ENCODE data around the gene MYO3B. TPM values are rescaled to one million over a fixed set of nuclear protein-coding genes. Genes with fewer than 3 reads are reported as not detected.
A peak's percentile ranks its signal among the peaks of the same experiment; 100 is the strongest.

The MYO3B gene
- total RNA-seq, 1 experiment from 2014 or later: 0.63 TPM

DNA sequence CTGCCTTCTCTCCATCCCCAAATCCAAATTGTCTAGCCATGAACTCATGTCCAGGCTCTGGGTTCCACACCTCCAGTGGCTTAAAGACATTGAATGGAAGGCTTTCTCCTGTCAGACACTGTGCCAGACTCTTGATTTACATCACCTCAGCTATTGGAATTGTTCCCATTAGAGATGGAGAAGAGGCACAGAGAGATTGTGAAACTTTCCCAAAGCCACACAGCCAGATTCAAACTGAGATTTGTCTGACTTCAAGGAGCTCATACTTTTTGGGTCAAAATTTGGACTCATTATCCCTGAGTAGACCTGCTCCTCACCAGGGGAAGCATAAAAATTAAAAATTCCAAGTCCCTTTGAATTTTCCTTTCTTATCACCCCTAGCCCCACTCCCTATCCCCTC lies 18.9 kb upstream of the MYO3B start:
- no peaks in the 10 kb centered on the region for H3K79me1 ChIP-seq (ENCODE audit: insufficient read depth, low read depth, low read length, poor library complexity, severe bottlenecking)

More for the DNA sequence above, 18.9 kb upstream of the MYO3B start:
- H3T11ph ChIP-seq (ENCODE audit: low read length): no peak overlapping the region
- no peak overlapping the region for H3K18ac ChIP-seq (ENCODE audit: insufficient read length, low read depth, low read length)
- H3K4me1 ChIP-seq (ENCODE audit: insufficient read depth, low read length): peaks cover 12% of the 10 kb centered on the region
- H3K79me2 ChIP-seq (ENCODE audit: insufficient read depth, low read length): no peaks in the 10 kb centered on the region
- H3K27ac Mint-ChIP-seq: peak overlapping the region in 1 of 3 experiments; percentile 40; a peak in 1 of 7 replicates
- H3K27me3 Mint-ChIP-seq (ENCODE audit: low read depth): no peaks in the 10 kb centered on the region; the same call in 1 of the 2 replicates
- H2BK20ac ChIP-seq (ENCODE audit: low read depth, low read length, poor library complexity, severe bottlenecking): no peak overlapping the region
- peaks cover 0 to 2% of the 10 kb centered on the region in 2 experiments; a peak in 2 of 5 replicates for H3K9me3 Mint-ChIP-seq
- H3K27me3 ChIP-seq (ENCODE audit: insufficient read depth, low read length): no peaks in the 10 kb centered on the region
- H2BK12ac ChIP-seq (ENCODE audit: insufficient read length, low read depth, low read length): no peak overlapping the region
- H3K23me2 ChIP-seq (ENCODE audit: insufficient read length, low read depth, low read length, poor library complexity, severe bottlenecking): no peaks in the 10 kb centered on the region
- no peak overlapping the region for H3K56ac ChIP-seq (ENCODE audit: insufficient read length, low read depth, low read length)
- no peak overlapping the region for H3K4ac ChIP-seq (ENCODE audit: low read depth, low read length)
- H3K14ac ChIP-seq (ENCODE audit: insufficient read depth, low read length): no peak overlapping the region
- TF ChIP-seq, protein P1, sequence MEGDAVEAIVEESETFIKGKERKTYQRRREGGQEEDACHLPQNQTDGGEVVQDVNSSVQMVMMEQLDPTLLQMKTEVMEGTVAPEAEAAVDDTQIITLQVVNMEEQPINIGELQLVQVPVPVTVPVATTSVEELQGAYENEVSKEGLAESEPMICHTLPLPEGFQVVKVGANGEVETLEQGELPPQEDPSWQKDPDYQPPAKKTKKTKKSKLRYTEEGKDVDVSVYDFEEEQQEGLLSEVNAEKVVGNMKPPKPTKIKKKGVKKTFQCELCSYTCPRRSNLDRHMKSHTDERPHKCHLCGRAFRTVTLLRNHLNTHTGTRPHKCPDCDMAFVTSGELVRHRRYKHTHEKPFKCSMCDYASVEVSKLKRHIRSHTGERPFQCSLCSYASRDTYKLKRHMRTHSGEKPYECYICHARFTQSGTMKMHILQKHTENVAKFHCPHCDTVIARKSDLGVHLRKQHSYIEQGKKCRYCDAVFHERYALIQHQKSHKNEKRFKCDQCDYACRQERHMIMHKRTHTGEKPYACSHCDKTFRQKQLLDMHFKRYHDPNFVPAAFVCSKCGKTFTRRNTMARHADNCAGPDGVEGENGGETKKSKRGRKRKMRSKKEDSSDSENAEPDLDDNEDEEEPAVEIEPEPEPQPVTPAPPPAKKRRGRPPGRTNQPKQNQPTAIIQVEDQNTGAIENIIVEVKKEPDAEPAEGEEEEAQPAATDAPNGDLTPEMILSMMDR (conservative IDR thresholded peaks at IDR 0.05): no peak
- peaks cover 17 to 35% of the 10 kb centered on the region in 2 experiments for H3K4me1 Mint-ChIP-seq
- H3K9me3 ChIP-seq (ENCODE audit: control insufficient read depth, low read depth, low read length): no peaks in the 10 kb centered on the region
- H4K8ac ChIP-seq (replicated peaks; ENCODE audit: insufficient read length, low read depth, low read length): no peak overlapping the region
- H3K4me2 ChIP-seq (ENCODE audit: insufficient read depth, insufficient read length, low read length): no peak overlapping the region
- no peak overlapping the region for H4K91ac ChIP-seq (ENCODE audit: insufficient read length, low read depth, low read length)
- H2AK5ac ChIP-seq (ENCODE audit: insufficient read length, low read length): no peak overlapping the region
- H2BK5ac ChIP-seq (ENCODE audit: insufficient read length, low read length): no peak overlapping the region
- H4K20me1 ChIP-seq (ENCODE audit: control insufficient read depth, insufficient read depth, insufficient read length): no peaks in the 10 kb centered on the region
- DNase-seq: no peak
- no peak overlapping the region for H3K4me3 Mint-ChIP-seq
- peaks cover 0 to 1% (median 0%) of the 10 kb centered on the region in 3 experiments; a peak in 2 of 7 replicates for H3K36me3 Mint-ChIP-seq (ENCODE audit: insufficient read depth in 1 of 3, low read depth in 3 of 3)
- no peak overlapping the region for H2BK15ac ChIP-seq (ENCODE audit: low read depth, low read length)
- no peak overlapping the region for H2BK120ac ChIP-seq (ENCODE audit: low read depth, low read length, poor library complexity, severe bottlenecking)
- H3K23ac ChIP-seq (ENCODE audit: insufficient read length, low read depth, low read length): no peak overlapping the region
- no peak overlapping the region for H2AFZ ChIP-seq (ENCODE audit: low read length)
- no peak overlapping the region for H3K27ac ChIP-seq (ENCODE audit: insufficient read length, low read depth, low read length)
- no peak overlapping the region for H4K5ac ChIP-seq (ENCODE audit: insufficient read length, low read depth, low read length)
- no peak overlapping the region for H3K9ac ChIP-seq (ENCODE audit: extremely low read depth, insufficient read length, low read length)

All from H9 (cell line).